GM18517 (cell line): ENCODE measurements around the gene AOC3.
"Not testable (repeated sequence)": the region's sequence is repeated elsewhere in the genome, so short reads cannot be mapped to it uniquely, and the experiment has no call there.

Experiments
- ATAC-seq: cut with Tn5 transposase; IDR thresholded peaks from one replicate; pipeline ENCODE4 v1.9.1; 2021; ENCODE audit warnings: mild to moderate bottlenecking, moderate library complexity; ENCODE audit not compliant: unreplicated experiment

AOC3 gene

DNA sequence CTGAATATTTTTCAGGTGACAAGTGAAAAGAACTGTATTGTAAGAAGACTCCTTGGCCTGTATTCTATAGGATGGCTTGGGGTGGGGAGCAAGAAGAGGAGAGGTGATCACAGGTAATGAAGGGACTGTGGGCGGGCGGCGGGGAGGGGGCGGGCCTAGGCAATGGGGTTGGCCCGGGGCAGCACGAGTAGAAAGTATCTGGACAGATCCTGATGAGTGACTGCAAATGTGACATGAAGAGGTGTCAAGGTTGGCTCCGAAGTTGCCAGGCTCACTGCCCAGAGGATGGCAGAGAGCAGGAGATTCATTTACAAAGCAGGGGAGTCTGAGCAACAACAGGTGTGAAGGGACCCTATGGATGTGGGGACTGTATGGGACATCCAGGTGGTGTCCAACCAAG lies 38.8 kb downstream of the AOC3 start:
- ATAC-seq, result no peak

DNA sequence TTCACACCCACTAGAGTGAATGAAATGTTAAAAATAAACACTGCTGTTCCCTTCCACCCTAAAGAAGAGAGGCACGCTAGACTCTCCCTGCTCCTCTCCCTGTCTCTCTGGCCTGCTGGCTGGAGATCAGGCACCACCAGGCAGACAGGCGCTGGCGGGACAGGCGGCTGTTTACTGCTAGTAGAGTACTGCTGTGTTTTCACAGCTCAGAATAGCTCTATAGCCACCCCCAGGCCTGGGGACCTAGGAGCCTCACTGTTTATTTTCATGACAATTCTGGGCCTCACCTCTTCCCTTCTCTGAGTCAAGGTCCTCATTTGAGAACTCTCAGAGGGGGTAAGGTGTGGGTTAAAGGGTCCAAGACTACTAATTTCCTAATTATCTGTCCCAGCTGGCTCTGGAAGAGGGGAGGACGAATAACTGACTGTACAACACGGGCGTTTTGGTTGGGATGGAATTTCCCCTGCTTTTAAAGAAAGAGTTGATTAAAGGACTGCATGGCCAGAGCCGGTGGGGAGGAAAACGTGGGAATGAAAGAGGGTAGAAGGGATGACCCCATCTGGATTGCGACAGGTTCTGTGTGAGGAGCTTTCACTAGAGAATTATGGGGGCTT lies 40.6 kb downstream of the AOC3 start:
- no peak for ATAC-seq

DNA sequence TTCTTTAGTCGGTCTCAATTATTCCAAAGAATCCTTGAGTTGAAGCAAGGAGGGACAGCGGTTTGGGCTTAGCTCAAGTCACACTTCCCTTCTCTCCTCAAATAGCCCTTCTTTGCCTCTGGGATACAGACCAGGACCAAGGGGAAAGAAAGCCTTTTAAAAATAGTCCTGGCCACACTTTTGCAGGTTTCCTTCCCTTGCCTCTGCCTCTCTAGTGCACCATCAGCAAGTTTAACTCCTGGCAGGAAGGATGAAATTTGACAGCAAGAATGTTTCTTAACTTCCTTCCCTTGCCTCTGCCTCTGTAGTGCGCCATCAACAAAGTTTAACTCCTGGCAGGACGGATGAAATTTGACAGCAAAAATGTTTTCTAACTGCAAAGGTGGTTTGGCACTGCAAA lies 42.4 kb downstream of the AOC3 start:
- ATAC-seq, result no peak

DNA sequence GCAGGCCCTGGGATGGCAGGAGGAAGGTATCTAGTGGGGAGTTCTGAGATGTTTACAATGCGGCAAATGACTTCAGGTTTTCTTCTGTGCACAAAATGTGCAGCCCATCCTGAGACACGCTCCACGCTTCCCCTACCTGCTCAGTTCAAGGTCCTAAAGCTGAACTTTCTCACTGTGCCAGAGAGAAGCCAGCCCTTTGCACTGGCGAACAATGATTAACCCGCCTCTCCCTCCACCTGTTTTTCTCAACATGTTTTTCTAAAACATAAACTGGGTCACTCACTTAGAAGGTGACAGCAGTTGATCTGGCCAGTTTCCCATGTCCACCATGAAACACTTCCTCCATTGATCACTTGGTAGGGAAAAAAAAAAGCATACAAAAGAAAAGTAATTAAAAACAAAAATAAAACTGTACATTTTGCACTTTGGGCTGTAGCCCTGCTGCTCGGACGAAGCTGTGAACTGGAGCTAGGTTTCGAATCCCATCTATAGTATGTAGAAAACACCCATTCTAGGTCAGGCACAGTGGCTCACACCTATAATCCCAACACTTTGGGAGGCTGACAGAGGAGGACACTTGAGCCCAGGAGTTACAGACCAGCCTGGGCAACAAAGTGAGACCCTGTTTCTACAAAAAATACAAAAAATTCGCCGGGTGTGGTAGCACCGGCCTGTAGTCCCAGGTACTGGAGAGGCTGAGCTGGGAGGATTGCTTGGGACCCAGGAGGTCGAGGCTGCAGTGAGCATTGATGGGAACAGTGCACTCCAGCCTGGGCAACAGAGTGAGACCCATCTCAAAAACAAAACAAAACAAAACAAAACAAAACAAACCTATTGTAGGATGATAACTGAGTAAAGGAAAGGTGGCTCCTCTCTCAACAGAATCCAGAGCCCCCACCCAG lies 43.5 kb downstream of the AOC3 start:
- no peak for ATAC-seq

DNA sequence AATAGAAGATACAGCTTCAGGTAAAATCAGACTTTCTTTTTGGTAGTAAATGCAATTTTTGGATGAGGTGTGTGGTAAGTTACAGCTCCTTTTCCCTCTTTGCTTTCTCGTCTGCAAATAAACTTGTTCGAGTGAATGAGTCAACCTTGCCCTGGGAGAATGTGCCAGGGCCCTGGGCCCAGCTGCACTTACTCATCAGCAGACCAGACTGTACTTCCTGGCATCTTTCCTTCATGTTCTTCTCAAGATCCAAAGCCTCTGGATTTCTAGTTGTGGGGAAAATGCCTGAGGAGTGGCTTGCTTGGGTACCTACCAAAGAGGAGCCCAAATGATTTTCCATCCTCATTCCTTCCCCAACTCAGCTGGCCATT lies 44.2 kb downstream of the AOC3 start:
- no peak for ATAC-seq

DNA sequence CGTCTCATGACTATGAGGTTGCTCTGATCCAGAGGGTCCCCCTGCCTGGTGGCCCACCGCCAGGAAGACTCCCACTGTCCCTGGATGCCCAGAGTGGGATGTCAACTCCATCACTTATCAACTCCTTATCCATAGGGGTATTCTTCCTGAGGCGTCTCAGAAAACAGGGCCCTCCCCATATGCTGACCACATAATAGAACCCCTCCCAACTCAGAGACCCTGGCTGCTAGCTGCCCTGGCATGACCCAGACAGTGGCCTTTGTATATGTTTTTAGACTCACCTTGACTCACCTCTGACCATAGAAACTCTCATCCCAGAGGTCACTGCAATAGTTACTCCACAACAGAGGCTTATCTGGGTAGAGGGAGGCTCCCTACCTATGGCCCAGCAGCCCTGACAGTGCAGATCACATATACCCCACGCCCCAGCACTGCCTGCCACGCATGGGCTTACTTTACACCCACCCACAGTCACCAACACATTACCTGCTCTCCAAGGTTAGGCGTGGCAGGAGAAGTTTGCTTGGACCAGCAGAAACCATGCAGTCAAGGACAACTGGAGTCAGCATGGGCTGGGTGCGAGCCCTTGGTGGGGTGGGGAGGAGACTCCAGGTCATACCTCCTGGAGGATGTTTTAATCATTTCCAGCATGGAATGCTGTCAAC lies 47.3 kb downstream of the AOC3 start:
- no peak for ATAC-seq

DNA sequence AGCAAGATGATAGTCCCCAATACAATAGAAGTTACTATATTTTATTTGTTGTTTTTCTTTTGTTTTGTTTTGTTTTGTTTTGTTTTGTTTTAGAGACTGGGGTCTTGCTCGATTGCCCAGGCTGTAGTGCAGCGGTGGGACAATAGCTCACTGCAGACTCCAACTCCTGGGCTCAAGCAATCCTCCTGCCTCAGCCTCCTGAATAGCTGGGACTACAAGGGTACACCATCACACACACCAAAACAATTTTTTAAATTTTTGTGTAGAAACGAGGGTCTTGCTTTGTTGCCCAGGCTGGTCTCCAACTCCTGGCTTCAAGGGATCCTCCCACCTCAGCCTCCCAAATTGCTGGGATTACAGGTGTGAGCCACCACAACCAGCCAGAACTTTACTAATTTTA lies 49.0 kb downstream of the AOC3 start:
- ATAC-seq, result not testable (repeated sequence)

DNA sequence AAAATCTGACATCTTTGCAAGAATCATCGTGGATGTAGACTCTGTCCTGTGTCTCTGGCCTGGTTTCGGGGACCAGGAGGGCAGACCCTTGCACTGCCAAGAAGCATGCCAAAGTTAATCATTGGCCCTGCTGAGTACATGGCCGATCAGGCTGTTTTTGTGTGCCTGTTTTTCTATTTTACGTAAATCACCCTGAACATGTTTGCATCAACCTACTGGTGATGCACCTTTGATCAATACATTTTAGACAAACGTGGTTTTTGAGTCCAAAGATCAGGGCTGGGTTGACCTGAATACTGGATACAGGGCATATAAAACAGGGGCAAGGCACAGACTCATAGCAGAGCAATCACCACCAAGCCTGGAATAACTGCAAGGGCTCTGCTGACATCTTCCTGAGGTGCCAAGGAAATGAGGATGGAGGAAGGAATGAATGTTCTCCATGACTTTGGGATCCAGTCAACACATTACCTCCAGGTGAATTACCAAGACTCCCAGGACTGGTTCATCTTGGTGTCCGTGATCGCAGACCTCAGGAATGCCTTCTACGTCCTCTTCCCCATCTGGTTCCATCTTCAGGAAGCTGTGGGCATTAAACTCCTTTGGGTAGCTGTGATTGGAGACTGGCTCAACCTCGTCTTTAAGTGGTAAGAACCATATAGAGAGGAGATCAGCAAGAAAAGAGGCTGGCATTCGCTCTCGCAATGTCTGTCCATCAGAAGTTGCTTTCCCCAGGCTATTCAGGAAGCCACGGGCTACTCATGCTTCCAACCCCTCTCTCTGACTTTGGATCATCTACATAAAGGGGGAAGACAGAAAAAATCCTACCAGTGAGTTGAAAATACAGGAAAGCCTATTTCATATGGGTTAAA lies 49.7 kb downstream of the AOC3 start, which contains the start of gene G6PC1:
TSS of gene G6PC1 (plus strand) at position 340 of the 872 bp plus-strand sequence. CDS start at position 418, 78 bp downstream.
- ATAC-seq, result no peak

DNA sequence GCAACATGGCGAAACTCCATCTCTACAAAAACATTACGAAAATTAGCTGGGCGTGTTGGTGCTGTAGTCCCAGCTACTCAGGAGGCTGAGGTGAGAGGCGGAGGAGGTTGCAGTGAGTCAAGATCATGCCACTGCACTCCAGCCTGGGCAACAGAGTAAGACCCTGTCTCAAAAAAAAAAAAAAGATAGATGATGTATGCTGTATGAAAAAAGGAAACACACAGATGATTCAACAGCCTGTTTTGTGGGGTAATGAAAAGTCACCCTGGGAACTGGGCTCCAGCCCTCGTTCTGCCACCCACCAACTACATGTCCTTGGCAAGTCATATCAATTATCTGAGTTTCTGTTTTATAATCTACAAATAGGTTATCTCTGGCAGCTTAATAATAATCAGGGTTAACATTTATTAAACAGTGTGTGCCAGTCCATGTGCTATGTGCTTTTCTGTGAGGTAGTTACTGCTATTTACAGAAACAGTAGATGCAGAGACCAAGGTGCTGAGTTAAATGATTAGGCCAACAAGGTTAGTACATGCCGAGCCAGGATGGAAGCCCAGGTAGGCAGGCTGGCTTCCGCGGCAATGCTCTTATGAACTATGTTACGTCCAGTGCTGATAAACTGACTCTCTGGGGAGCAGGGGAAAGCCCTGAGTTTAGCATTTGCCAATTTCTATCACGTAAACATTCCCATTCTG lies 50.7 kb downstream of the AOC3 start:
- ATAC-seq, result no peak

DNA sequence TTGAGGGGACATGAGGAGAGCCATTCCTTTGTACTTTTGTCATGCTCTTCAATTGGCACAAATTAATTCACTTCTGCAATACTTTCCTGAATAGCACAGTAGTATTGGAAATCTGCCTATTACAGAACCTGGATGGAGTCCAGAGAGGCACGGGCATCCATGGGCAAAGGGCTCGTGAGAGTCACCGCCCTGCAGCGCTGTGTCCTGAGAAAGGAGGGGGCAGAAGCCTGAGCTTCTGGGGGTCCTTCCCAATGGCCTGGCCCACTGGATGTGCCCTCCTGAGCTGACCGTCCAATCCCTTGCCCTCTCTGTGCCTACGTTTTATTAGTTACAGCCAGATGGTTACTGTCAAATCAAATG lies 53.1 kb downstream of the AOC3 start:
- ATAC-seq, result no peak

DNA sequence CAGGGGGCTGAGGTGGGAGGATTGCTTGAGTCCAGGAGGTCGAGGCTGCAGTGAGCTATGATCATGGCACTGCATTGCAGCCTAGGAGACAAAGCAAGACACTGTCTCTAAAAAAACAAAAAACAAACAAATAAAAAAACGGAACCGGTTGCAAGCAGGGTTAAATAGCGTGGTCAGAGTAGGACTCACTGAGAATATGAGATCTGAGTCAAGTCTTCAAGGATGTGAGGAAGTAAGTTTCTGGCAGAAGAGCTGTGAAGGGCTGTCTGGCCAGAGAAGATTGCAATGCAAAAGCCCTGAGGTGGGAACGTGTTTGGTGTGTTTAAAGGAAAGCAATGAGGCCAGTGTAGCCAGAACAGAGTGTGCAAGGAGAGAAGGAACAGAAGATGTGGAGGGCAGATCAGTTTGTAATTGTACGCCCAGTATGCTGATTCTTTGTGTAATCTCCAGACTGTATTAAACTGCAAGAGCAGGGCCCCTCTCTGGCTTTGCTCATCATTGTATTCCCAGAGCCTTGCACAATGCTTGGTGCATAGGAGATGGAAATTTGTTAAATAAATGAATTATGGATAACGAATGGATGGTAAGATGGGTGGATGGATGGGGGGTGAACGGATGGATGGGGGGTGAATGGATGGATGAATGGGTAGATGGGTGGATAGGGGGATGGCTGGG lies 55.9 kb downstream of the AOC3 start:
- no peak for ATAC-seq
